Adrenal gland (tissue), 19 donors: ENCODE measurements around the gene SLC25A1. TPM values are rescaled to one million over a fixed set of nuclear protein-coding genes. Genes with fewer than 3 reads are reported as not detected.
A peak's percentile ranks its signal among the peaks of the same experiment; 100 is the strongest.

Source experiments
- DNase-seq, 7 donors: peaks; one replicate each; pipeline ENCODE4 v3.0.0-alpha.2; 2019 to 2020
- H3K27ac ChIP-seq, 5 donors: fragments of 200-600 bp; sonication (generic) in 4 of 5; 1 replicate in 3 of 5; 2 replicates in 2 of 5; pipeline versions ENCODE4 v1.5.1 to v1.8.0; 2016 to 2020; ENCODE audit warnings: mild to moderate bottlenecking in 1 of 5
- H3K27me3 ChIP-seq: fragments of 200-600 bp; 2 replicates; pipeline ENCODE4 v1.8.0; 2021
- H3K36me3 ChIP-seq, 2 donors: fragments of 200-600 bp; replicated peaks in 1 of 2; 1 replicate in 1 of 2; 2 replicates in 1 of 2; pipeline versions ENCODE4 v1.5.1 to v1.8.0; 2018 to 2022
- H3K4me1 ChIP-seq, 2 donors: fragments of 200-600 bp; replicated peaks in 1 of 2; 1 replicate in 1 of 2; 2 replicates in 1 of 2; pipeline versions ENCODE4 v1.5.1 to v1.8.0; 2018 to 2021
- H3K4me3 ChIP-seq, 4 donors: fragments of 200-600 bp; sonication (generic) in 3 of 4; one replicate each; pipeline ENCODE4 v1.5.1; 2016 to 2018
- H3K9me3 ChIP-seq, 3 donors: fragments of 200-600 bp; sonication (generic) in 1 of 3; replicated peaks in 1 of 3; 1 replicate in 2 of 3; 2 replicates in 1 of 3; pipeline versions ENCODE4 v1.5.1 to v1.8.0; 2016 to 2021
- POLR2A ChIP-seq, 2 donors: fragments of 450-650 bp; IDR thresholded peaks; one replicate each; pipeline ENCODE4 v1.6.1; 2017; ENCODE audit warnings: antibody characterized with exemption in 2 of 2, mild to moderate bottlenecking in 2 of 2, moderate library complexity in 1 of 2
- WGBS, 4 donors: extraction: QIAGEN DNeasy Blood & Tissue Kit in 2 of 4; methylation state at CpG; one replicate each; pipeline versions ENCODE4 v1.1.5 to v1.1.7; 2013 to 2017; 5-methylcytosine and 5-hydroxymethylcytosine counted together
- intact Hi-C, 2 donors: fragments of 100-400 bp; cut with DNase I; formaldehyde crosslinking; loops; one replicate each; pipeline versions ENCODE4 v1.14.1 to v1.15.0; 2022 to 2023
- long read RNA-seq, 10 donors: library from polyadenylated mRNA in 3 of 10; unstranded in 2 of 10; stranded (forward) in 1 of 10; transcript quantifications; one replicate each; pipeline ENCODE4 v2.0.0 and lab custom pipeline, GENCODE V29; 2021 to 2026
- polyA plus RNA-seq, 3 donors: library from polyadenylated mRNA; stranded (reverse); fragments of 200-250 nt in 2 of 3; fragments of 350-450 nt in 1 of 3; fragmentation: Illumina TruSeq in 1 of 3; extraction: RNeasy Lipid Tissue Mini Kit (QIAGEN cat#74804) in 1 of 3; gene quantifications; one replicate each; pipeline ENCODE4 v1.2.3, GENCODE V29; 2013 to 2014
- total RNA-seq, 9 donors: library from RNA; depleted of rRNA in 4 of 9; stranded (reverse); fragments of >200 nt in 4 of 9; fragments of 120-200 nt in 1 of 9; fragmentation: NEBNext Ultra II Directional in 1 of 9; extraction: Animal tissue kit (Norgen Biotek cat#: 25700) in 1 of 9; gene quantifications; one replicate each; pipeline versions ENCODE4 v1.1.0 to v1.2.4, GENCODE V29; 2013 to 2023
- TF ChIP-seq, protein P1 (sequence below), 6 experiments: fragments of 450-650 bp in 4 of 6; fragments of 200-600 bp in 2 of 6; sonication (generic) in 1 of 6; IDR thresholded peaks; 1 replicate in 5 of 6; 2 replicates in 1 of 6; pipeline versions ENCODE4 v1.5.1 to v1.8.0; 2016 to 2021; ENCODE audit warnings: antibody characterized with exemption in 6 of 6, mild to moderate bottlenecking in 2 of 6, moderate library complexity in 1 of 6
- donor health status: healthy with polysubstance abuse.
- donor health status: Bipolar disorder and iron deficiency.
- donor health status: DM: yes; HTN: yes; CAD: no.
- donor health status: DM: no; HTN: no; CAD: no.
- donor health status: DM: no; HTN: no; CAD: no.
- donor health status: DM: yes; HTN: yes; CAD: no.

Gene SLC25A1
- total RNA-seq (100 to 1,000 TPM in 7 of 9 donors, 10 to 100 TPM in 2; 99.0 to 170 (median 130) TPM), polyA plus RNA-seq (10 to 100 TPM; 59.2 to 89.9 (median 71.1) TPM)
- long read RNA-seq, donor 1, transcript SLC25A1-202 (9 exons, 1,514 nt), result minor isoform, 5 of 85 reads
- long read RNA-seq, donor 1, transcript SLC25A1-201 (9 exons, 1,648 nt), result major isoform, 79 of 85 reads
- long read RNA-seq, donor 1, partial matches to known transcripts, result 0 of 85 reads
- long read RNA-seq, donor 1, other reads (novel, unspliced or antisense), result 0 of 85 reads
- long read RNA-seq, donor 2, transcript SLC25A1-202 (9 exons, 1,514 nt), result minor isoform, 6 of 101 reads
- long read RNA-seq, donor 2, transcript SLC25A1-201 (9 exons, 1,648 nt), result major isoform, 74 of 101 reads
- long read RNA-seq, donor 2, partial matches to known transcripts, result 21 of 101 reads
- long read RNA-seq, donor 2, other reads (novel, unspliced or antisense), result 0 of 101 reads
- long read RNA-seq, donor 3, transcript SLC25A1-201 (9 exons, 1,648 nt), result major isoform, 60 of 72 reads
- long read RNA-seq, donor 3, partial matches to known transcripts, result 0 of 72 reads
- long read RNA-seq, donor 3, other reads (novel, unspliced or antisense), result 5 of 72 reads
- long read RNA-seq, donor 4, transcript SLC25A1-201 (9 exons, 1,648 nt), result major isoform, 82 of 103 reads
- long read RNA-seq, donor 4, partial matches to known transcripts, result 13 of 103 reads
- long read RNA-seq, donor 4, other reads (novel, unspliced or antisense), result 6 of 103 reads
- long read RNA-seq, donor 5, transcript SLC25A1-201 (9 exons, 1,648 nt), result major isoform, 220 of 276 reads
- long read RNA-seq, donor 5, transcript SLC25A1-202 (9 exons, 1,514 nt), result minor isoform, 7 of 276 reads
- long read RNA-seq, donor 5, partial matches to known transcripts, result 33 of 276 reads
- long read RNA-seq, donor 5, other reads (novel, unspliced or antisense), result 16 of 276 reads
- long read RNA-seq, donor 6, transcript SLC25A1-201 (9 exons, 1,648 nt), result major isoform, 13 of 30 reads
- long read RNA-seq, donor 6, partial matches to known transcripts, result 6 of 30 reads
- long read RNA-seq, donor 6, other reads (novel, unspliced or antisense), result 9 of 30 reads
- long read RNA-seq, donor 7, transcript SLC25A1-201 (9 exons, 1,648 nt), result major isoform, 37 of 61 reads
- long read RNA-seq, donor 7, partial matches to known transcripts, result 21 of 61 reads
- long read RNA-seq, donor 7, other reads (novel, unspliced or antisense), result 0 of 61 reads
- long read RNA-seq, donor 8, transcript SLC25A1-202 (9 exons, 1,514 nt), result minor isoform, 5 of 118 reads
- long read RNA-seq, donor 8, transcript SLC25A1-201 (9 exons, 1,648 nt), result major isoform, 113 of 118 reads
- long read RNA-seq, donor 8, partial matches to known transcripts, result 0 of 118 reads
- long read RNA-seq, donor 8, other reads (novel, unspliced or antisense), result 0 of 118 reads
- long read RNA-seq, donor 9, transcript SLC25A1-201 (9 exons, 1,648 nt), result major isoform, 43 of 48 reads
- long read RNA-seq, donor 9, partial matches to known transcripts, result 0 of 48 reads
- long read RNA-seq, donor 9, other reads (novel, unspliced or antisense), result 0 of 48 reads
- long read RNA-seq, donor 10, transcript SLC25A1-201 (9 exons, 1,648 nt), result major isoform, 56 of 64 reads
- long read RNA-seq, donor 10, partial matches to known transcripts, result 0 of 64 reads
- long read RNA-seq, donor 10, other reads (novel, unspliced or antisense), result 5 of 64 reads

DNA sequence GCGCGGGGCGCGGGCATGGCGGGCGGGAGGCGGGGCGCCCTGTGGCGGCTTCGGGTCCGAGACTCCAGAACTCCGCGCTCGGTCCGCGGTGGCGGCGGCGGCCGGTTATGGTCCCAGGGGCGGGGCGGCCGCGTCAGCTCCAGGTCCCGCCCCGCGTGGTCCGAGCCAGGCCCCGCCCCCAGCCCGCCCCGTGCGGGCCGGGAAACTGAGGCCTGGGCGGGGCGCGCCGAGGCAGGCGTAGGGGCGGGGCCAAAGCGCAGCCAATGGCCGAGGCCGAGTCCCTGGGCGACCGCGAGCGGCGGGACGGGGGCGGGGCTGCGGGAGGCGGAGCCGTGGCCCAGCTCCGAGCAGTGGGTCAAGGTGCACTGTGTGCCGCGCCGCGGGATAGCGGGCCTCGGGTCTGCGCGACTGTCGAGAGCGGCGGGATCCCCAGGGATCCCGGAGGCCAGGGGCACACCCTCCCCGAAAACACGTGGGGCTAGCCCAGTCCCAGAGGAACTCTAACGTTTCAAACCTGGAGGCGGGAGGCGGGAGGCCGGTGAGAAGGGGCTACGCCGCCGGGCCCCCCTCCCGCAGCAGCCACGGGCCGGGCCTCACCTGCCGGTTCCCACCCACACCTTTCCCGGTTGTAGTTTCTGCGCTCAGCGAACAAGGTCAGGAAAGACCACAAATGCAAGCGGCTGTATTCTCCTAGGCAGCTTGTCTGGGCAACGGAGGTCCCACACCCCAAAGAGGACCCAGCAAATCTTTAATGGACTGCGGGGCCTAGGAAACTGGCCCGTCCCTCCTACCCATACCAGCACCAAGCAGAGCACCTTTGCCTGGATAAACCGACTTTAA lies at the start of gene SLC25A1:
SLC25A1 (minus strand) TSS at position 80 of the 840 bp plus-strand sequence; CDS start at position 17, 63 bp downstream.
- Histone ChIP-seq H3K9me3 (no peaks in the 10 kb centered on the region), H3K27ac (peak within 1 kb of the TSS; percentile 52 to 97 (median 85)), H3K27me3 (no peaks in the 10 kb centered on the region), H3K4me3 (peak within 1 kb of the TSS; percentile 31 to 94 (median 82)), H3K36me3 (peaks cover 0 to 5% of the 10 kb centered on the region in 2 donors), H3K4me1 (peaks cover 24 to 33% of the 10 kb centered on the region in 2 donors)
- TF ChIP-seq, protein P1, sequence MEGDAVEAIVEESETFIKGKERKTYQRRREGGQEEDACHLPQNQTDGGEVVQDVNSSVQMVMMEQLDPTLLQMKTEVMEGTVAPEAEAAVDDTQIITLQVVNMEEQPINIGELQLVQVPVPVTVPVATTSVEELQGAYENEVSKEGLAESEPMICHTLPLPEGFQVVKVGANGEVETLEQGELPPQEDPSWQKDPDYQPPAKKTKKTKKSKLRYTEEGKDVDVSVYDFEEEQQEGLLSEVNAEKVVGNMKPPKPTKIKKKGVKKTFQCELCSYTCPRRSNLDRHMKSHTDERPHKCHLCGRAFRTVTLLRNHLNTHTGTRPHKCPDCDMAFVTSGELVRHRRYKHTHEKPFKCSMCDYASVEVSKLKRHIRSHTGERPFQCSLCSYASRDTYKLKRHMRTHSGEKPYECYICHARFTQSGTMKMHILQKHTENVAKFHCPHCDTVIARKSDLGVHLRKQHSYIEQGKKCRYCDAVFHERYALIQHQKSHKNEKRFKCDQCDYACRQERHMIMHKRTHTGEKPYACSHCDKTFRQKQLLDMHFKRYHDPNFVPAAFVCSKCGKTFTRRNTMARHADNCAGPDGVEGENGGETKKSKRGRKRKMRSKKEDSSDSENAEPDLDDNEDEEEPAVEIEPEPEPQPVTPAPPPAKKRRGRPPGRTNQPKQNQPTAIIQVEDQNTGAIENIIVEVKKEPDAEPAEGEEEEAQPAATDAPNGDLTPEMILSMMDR (IDR thresholded peaks at IDR 0.05), result no peak
- TF ChIP-seq POLR2A (IDR thresholded peaks at IDR 0.05), result peak in 1 of 2 donors; percentile 76
- 1 to 2% (median 1%) methylated on average over 7 to 86 of the region's 86 CpGs for WGBS, 4 donors
- intact Hi-C loops, result no loop called here
- DNase-seq, result peak; percentile 91 to 97 (median 94)

DNA sequence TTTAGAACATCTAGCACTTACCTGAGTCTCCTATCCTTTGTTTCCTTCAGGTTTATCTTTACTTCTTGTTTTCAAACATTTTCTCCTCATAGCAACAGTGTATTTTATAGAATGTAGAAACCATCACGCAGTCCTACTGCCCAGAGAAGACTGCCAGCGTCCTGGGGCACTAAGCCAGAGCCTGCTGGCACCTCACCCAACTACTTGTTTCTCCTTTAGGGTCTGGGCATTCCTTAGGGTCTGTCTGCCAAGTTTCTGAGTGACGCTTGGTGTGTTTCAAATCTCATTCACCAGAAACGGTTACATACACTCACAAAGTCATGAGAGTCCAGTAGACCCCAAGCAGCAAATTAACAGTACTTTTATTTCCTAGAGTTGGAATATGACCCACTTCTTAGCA lies 49.6 kb upstream of the SLC25A1 start:
- Histone ChIP-seq H3K4me3 (no peak overlapping the region), H3K27me3 (no peaks in the 10 kb centered on the region), H3K9me3 (no peaks in the 10 kb centered on the region), H3K27ac (no peak overlapping the region), H3K4me1 (no peaks in the 10 kb centered on the region), H3K36me3 (peaks cover 0 to 28% of the 10 kb centered on the region in 2 donors)
- intact Hi-C loops, result loop anchor here in 1 of 2 donors (10.0 kb wide), 1 partner anchor 57 kb away; no protein-coding TSS in a partner anchor
- no peak for DNase-seq
- TF ChIP-seq, protein P1 (IDR thresholded peaks at IDR 0.05), result no peak
- no peak for TF ChIP-seq POLR2A (IDR thresholded peaks at IDR 0.05)
- 78 to 91% (median 87%) methylated on average over 4 of the region's 4 CpGs for WGBS, 4 donors

DNA sequence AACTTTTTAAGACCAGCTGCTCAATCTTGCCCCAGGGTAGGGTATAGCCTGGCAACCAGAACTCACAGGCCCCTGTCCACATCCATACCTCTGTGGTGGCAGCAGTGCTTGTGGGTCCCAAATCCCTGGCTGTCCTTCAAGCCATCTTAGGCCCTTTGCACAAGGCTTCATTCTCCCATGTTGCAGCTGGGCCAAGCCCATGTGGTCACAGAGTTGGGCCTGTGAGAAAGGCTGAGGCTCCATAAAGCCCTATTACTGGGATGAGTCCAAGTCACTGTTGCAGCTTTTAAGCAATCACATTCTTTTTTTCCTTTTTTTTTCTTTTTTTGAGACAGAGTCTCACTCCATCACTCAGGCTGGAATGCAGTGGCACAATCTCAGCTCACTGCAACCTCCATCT lies 47.9 kb upstream of the SLC25A1 start:
- Histone ChIP-seq H3K9me3 (no peaks in the 10 kb centered on the region), H3K4me3 (no peak overlapping the region), H3K36me3 (peaks cover 0 to 18% of the 10 kb centered on the region in 2 donors), H3K27me3 (no peaks in the 10 kb centered on the region), H3K4me1 (no peaks in the 10 kb centered on the region), H3K27ac (no peak overlapping the region)
- DNase-seq, result no peak
- no peak for TF ChIP-seq POLR2A (IDR thresholded peaks at IDR 0.05)
- TF ChIP-seq, protein P1 (IDR thresholded peaks at IDR 0.05), result no peak
- intact Hi-C loops, result loop anchor here in 1 of 2 donors (10.0 kb wide), 1 partner anchor 58 kb away; no protein-coding TSS in a partner anchor
